NCI-H1105 treated with DMSO at 0.1 percent for 48 hours (cell line): ENCODE measurements around the gene RBM33.

Source experiments
- DNase-seq: peaks from one replicate; lab custom pipeline; 2025; lab: John Stamatoyannopoulos, UW

The RBM33 gene

DNA sequence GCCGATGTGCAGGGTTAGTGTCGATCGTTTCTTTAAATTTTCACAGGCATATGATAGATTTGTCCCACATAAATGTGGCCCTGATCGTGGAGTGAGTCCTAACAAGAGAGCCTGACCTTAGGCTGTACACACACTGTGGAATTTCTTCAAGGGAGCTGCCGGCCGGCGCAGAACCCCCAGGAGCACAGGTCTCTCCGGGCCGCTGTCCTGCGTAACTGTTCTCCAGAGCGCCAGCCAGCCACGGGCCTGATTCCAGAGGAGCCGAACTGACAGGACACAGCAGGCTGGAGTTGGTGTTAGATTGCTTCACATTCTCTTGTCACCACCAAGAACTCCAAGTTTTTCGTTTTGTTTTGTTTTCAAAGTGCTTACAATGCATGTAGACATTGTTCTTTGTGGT lies 130.5 kb downstream of the RBM33 start:
- DNase-seq, result no peak

DNA sequence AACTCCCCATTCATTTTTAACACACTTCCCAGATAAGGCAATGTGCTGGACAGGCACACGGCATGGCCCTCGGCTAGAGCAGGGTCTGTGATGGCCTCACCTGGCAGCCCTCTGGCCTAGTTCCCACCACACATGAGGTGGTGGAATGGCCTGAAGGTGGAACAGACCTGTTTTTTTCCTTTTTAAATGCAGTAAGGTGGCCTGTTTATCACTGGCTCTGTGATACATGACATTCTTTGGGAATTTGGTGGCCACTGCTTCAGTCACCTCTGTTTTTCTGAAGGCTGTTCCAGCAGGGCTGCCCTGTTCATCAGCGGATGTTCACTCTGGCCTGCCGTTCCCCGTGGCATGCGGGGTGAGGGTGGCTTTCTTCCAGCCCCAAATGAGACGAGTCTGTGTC lies 131.2 kb downstream of the RBM33 start:
- no peak for DNase-seq

DNA sequence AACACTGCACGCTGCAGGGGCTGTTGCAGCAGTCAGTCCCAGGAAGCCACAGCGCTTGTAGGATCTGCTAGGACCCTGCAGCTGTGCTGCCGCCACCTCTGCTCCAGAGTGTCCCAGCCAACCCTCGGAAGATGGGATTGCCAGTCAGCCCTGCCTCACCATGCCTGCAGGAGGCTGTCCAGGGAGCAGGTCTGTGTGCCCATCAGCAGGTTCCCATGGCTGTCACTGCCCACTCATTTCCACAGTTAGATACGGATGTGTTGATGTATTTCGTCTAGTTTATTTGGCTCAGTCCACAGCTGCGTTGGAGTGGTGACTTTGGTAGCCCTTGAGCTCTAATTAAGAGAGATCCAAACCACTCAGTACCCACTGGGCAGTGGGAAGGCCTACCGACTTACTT lies 132.1 kb downstream of the RBM33 start:
- no peak for DNase-seq

DNA sequence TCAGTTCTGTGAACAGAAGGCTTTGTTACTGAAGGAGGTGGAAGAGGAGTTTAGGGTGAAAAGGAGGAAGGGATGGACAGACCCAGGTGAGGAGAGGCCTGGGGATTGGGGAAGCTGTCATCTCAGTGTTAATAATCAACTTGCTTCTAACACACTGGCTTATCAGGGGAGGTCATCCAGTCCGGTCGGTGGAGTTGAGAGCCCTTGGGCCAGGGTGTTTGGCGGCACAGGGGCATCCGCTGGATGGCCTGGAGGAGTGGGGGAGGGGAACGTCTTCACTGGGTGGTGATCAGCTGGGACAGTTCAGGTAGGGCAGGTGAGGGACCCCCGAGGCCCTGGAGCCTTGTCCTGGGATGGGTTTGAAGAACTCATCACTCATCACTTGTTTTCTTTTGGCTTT lies 133.9 kb downstream of the RBM33 start:
- DNase-seq, result no peak

DNA sequence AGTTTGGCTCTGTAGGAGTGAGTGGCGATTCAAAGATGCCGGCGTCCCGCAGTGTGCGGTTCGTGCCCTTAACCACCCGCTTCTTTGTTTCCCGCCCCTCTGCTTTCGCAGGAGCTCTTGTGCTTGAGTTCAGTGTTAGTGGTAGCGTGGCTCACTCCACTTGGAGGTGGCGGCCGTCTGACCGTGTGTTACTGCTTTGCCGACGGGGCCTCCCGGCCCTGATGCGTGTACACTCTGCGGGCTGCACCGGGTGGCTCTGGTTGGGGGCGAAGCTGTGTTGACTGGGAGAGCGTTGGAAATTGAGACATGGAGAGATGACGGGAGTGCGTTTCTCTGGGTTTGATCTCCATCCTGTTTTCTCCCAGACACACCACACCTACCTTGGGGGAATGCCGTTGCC lies 136.4 kb downstream of the RBM33 start:
- DNase-seq, result no peak

DNA sequence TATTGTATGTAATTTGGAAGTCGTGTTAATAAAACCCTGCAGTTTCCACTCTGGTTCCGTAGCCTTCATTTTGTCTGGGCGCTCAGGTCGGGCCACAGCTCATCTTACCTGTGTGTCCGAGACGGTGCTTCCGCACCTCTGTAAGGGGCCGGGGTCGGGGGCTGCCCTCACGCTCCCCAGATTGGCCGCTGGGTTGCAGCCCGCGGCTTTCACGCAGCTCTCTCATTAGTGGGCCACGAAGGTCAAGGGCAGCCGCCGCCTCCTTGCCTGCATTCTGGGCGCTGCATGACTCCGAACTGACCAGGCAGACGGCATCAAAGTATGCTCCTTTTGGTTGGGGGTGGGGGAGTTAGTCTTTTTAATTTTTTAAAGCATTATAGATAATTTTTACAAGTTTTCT lies 137.0 kb downstream of the RBM33 start:
- DNase-seq, result no peak

DNA sequence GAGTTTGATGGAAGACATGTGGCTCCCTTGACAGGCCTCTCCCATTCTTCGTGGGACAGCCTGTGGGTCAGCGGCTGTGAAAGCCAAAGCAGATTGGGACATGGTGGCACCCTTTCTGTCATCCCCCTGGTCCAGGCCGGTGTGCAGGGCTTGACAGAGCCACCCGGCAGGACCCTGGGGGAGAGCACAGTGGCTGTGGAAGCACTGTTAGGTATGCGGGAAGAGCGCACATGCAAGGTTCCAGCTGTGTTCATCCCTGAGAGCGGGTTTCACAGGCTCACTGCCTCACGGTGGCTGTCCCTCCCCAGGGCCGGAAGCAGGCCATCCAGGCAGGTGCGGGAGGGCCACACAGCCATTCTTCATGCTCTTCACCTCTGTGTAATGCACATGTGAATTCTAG lies 138.0 kb downstream of the RBM33 start:
- DNase-seq, result no peak

DNA sequence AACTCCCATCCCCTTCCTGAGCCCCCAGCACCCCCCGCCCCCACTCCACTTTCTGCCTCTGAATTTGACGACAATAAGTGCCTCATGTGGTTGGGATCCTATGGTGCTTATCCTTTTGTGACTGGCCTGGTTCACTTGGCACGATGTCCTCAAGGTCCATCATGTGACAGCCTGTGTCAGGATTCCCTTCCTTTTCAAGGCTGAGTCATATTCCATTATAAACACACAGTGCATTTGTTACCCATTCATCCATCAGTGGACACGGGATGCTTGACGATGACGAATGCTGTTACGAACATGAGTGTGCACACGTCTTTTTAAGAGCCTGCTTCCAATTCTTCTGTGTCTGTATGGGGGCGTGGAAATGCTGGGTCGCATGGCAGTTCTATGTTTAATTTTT lies 141.1 kb downstream of the RBM33 start:
- no peak for DNase-seq

DNA sequence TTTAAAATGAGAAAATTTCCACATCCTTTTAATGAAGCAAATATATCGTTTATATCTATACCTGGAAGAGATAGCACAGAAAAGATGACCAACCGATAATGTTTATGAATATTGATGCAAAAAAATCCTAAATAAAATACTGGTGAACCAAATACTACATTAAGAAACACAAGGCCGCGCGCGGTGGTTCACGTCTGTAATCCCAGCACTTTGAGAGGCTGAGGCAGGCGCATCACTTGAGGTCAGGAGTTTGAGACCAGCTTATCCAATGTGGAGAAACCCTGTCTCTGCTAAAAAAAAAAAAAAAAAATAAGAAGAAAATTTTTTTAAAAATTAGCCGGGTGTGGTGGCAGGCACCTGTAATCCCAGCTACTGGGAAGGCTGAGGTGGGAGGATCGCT lies 142.0 kb downstream of the RBM33 start:
- DNase-seq, result no peak

DNA sequence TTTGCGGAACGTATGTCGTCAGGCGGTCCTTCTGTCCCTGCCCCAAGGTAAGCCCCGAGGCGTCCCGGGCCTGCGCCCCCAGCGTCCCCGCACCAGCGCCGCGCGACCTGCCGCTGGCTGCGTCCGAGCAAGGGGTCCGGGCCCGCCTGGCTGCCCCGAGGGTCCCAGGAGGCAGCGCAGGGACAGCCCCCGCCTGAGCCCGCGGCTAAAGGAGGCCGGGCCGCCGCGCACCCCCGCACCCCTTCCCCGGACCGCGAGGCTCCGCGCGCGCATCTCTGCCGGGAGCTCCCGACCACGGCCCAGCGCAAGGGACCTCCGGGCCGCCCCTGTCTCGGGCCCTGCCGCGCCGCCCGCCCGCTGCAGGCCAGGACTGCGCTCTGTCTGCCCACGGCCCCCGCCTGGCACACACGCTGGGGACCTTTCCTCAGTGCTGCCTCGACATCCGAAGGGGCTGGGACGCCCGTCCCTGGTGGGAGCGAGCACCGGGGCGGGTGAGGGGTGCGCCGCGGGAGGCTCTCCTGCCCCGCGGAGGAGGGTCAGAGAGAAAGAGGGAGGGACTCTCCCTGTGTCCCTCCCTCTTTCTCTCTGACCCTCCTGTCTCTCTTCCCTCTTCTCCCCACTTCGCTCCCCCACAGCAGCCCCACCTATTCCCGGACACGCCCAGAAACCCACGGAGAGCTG lies 142.8 kb downstream of the RBM33 start:
- no peak for DNase-seq

DNA sequence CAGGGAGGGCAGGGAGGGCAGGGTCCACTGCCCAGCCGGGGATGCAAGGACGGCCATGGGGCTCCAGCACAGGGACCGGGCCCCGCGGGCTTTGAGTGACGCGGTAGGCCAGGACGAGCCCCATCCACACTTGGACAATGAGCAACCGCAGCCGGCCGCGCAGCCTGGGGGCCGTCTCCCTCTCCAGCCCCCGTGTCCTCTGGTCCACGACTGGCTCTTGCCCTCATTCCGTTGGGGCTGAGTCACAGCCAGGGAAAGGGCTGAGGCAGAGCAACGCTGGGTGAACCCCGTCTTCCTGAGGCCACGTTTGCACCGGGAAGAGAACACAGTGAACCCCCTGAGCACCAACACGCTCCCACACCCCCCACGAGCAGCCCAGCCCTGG lies 144.1 kb downstream of the RBM33 start:
- DNase-seq, result no peak

DNA sequence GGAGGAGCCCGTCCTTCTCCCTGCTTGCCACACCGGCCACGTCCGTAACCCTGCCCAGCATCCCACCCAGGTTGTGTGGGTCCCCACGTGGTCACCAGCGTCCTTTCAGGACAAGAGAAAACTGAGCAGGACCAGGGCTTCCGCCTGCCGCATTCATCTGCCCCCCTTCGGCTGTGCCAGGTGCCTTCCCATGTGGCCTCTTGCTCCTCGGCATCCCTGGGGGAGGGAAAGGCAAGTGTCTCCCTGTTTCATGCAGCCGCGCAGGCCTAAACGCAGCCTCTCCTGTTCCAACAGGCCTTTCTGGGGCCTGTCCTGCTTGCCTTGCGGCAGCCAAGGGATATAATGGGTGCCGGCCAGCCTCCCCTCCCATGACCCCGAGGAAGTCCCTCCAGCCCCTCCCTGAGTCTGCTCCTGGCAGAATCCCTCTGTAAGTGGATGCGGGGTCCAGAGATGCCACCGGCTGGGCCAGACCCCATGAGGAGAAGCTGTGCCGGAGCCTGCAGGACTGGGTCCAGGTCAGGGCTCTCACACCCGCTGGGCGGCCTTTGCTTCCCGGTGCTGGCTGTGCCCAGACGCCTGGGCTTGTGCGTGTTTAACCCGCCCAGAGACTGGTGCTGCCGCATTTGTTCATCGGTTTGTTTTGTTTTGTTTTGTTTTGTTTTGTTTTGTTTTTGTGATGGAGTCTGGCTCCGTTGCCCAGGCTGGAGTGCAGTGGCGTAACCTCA lies 144.7 kb downstream of the RBM33 start:
- no peak for DNase-seq

DNA sequence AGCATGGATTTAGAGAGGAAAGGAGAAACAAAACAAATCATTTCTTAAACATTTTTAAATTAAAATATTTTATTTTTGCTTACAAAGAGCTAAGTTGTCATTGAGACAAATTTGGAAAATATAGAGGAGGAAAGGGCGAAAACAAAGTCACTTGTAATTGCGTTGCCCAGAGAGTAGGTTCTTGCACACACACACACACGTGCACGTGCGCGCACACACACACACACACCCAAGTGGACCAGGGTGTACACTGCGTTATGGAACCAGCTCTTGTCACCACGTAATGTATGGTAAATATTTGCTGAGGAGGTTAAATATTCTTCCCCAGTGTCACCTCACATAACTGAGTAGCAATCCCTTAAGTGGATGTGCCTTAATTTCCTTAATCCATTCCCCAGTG lies 146.2 kb downstream of the RBM33 start:
- DNase-seq, result no peak

DNA sequence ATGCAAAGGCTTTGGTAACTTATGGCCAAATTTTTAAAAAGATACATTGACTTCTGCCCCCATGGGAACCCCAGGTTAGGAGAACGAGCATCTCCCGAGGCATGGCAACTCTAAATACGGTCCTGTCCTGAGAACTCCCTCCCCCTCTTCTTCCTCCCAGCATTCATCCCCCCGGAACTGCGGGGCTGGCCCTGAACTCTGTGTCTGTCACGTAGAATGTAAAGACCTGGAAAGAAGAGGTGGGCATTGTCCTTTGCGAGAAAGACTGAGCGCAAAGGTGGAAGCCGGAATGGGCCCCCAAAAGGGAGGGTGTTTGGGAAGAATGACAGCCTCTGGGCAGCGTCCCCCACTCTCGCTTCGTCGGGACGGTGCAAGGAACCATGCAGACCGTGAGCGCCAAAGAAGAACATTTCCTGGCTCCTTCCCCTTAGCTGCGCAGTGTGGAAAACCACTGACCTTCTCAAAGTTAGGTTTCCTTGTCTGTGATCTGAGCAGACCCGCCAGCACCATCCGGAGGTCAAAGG lies 146.8 kb downstream of the RBM33 start:
- no peak for DNase-seq

DNA sequence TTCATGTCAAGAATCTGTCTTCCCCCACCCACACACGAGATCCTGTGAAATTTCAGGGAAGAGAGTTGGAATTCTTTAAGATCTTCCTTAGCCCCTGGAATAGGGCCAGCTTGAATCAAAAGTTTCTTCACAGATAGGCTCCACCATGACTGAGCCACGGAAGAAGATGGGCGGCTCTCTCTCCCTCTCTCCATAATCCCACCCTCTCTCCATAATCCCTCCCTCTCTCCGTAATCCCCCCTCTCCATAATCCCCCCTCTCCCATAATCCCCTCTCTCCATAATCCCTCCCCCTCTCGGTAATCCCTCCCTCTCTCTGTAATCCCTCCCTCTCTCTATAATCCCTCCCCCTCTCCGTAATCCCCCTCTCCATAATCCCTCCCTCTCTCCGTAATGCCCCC lies 147.4 kb downstream of the RBM33 start:
- no peak for DNase-seq

DNA sequence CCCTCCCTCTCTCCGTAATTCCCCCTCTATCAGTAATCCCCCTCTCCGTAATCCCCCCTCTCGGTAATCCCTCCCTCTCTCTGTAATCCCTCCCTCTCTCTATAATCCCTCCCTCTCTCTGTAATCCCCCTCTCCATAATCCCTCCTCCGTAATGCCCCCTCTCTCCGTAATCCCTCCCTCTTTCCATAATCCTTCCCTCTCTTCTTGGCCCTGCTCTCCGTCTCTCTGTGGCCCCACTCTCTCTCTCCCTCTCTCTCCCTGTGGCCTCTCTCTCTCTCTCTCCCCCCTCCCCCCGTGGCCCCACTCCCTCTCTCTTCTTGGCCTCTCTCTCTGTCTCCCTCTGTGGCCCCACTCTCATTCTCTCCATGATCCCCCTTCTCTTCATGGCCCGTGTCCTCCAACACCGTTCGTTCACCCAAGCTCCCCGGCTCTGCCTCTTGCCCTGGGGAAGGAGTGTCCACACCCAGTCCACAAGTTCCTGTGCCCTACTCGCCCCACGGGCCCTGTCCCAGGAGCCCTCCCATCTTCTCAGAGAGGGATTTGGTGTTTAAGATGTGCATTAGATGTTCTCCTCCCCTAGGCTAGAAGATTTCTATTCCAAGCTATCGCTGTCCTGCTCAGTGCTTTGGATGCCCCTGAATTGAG lies 148.0 kb downstream of the RBM33 start:
- DNase-seq, result no peak

DNA sequence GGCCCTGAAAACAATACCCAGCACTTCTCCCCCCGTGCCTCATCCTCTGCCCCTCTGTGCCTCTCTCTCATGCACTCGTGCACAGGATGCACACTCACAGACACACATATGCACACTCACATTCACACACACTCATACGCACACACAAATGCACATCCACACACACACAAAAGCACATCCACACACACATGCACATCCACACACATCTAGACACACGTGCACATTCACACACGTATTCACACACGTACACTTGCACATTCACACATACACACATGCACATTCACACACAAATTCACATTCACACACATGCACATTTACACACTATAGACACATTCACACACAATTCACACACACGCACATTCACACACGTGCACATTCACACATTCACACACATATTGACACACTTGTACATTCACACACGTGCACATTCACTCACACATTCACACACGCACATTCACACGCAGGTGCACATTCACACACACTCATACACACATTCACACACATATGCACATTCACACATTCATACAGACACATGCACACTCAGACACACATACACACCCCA lies 148.6 kb downstream of the RBM33 start:
- DNase-seq, result no peak

DNA sequence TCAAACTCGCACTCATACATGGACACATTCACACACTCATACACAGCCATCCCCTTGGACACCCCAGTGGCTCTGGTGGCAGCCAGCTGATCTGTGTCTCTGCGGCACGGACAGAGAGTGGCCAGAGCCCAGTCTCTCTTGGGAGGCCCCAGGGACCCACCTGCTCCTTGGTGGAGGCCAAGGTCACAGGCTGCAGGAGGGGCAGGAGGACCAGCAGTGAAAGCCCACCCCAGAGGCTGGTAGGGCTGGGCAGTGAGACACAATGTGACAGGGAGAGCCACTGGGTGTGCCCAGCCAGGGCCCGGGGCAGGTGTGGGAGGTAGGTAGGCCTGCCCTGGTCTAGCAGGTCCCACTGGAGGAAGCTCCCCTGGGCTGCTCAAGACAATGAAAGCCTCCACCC lies 149.3 kb downstream of the RBM33 start:
- no peak for DNase-seq

DNA sequence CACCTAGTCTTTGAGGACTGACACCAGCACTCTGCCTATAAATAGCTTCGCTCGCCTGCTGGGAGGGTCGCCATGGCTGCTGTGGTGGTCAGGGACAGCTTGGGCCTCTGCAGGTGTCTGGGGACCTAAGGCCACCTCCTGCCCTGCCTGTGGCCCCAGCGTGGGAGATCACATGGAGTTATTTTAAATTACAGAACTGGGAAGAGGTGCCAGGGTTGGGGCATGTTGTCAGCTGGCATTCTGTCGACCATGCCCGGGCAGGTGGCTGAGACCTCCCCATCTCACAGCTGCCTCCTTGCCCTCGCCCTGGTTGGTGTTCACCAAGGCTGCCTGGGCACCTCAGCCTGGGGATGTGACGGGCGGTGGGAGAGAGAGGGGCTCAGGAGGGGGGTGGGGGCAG lies 149.7 kb downstream of the RBM33 start:
- DNase-seq, result no peak

DNA sequence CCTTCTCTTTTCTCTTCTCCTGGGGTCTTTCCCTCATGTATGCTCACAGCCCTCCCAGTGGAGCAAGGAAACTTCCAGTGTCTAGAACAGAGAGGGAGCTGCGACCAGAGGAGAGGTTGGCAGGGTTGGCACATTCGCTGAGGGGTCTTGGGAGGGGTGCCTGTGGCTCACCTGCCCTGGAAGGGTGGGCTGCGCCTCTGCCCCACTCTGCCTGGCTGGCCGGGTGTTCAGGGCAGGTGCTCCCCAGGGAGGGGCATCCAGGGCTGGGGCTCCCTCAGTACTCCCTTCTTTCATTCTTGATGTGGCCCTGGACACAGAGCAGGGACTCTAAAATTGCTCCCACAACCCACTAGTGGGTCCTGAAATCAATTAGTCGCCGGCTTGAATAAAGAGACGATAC lies 150.9 kb downstream of the RBM33 start:
- DNase-seq, result no peak

DNA sequence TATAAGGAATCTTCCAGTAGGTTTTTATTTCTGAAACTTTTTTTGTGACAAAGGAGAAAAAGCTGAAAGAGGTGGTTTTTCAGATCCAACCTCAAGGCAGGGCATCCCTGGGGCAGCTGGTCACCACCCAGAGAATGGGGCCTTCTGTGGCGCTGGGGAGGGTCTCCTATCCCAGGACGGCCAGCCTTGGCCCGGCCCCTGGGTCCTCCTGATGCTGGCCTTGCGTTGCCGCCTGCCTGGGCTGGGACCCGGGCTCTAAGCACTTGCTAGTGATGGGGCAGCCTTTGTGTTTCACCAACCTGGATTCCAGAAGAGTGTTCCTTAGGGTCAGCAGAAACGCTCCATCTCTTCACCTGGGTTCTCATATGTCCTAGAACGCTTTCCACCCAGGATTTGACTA lies 151.5 kb downstream of the RBM33 start:
- no peak for DNase-seq

DNA sequence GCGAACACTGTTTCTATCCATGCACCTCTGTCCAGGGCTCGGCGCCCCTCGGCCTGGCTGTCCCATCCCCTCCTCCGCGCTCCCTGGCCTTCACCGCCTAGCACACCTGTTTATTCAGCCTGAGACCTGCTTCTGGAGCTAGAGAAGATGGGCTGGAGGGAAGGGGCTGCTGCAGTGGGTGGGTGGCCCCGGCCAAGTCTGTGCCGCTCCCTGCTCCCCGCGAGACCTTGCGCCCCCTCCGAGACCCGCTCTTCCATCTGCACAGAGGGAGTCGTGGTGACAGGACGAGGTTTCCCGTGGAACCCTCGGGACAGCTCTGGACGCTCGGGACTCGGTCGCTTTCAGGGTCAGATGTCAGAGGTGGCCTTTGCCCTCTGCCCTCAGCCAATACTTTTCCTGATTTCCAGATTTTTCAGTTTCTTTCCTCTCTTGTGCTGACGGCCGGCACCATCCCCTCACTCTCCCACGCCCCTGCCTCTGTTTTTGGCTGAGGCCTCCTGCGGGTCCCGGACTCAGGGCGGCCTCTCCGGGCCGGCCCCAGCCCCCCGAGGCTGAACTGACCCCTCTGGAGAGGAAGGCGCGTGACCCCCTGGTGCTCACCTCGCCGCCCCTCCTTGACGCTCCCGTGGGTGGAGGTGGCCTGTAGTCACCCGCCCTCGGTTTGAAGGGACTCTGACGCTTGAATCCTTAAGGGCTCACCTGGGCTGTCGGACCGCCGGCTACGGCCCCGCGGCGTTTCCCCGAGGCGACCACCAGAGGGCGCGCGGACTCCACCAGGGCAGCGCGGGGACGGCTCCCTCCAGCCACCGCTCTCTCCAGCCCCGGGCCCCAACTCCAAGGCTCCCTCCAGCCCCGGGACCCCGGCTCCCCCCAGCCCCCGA lies 152.2 kb downstream of the RBM33 start:
- peak; percentile 45 for DNase-seq
